Liver (tissue), 9 donors: ENCODE results near the gene HCRTR1. TPM values are rescaled to one million over a fixed set of nuclear protein-coding genes. Genes with fewer than 3 reads are reported as not detected.

ENCODE experiments used
- DNase-seq: peaks from one replicate; pipeline ENCODE4 v3.0.0-alpha.2; 2017; ENCODE audit warnings: low spot score
- H3K27ac ChIP-seq, 2 donors: one replicate each; pipeline ENCODE4 v1.7.0; 2013; ENCODE audit warnings: inconsistent platforms in 2 of 2, low read length in 2 of 2, control low read depth in 1 of 2, low read depth in 1 of 2, mild to moderate bottlenecking in 1 of 2
- H3K27me3 ChIP-seq, 4 donors: one replicate each; pipeline versions ENCODE4 v1.6.1 to v1.7.0; 2013; ENCODE audit warnings: low read length in 3 of 4, inconsistent platforms in 1 of 4, mild to moderate bottlenecking in 1 of 4, moderate library complexity in 1 of 4; ENCODE audit not compliant: control insufficient read depth in 4 of 4, insufficient read depth in 4 of 4
- H3K36me3 ChIP-seq, 4 donors: one replicate each; pipeline versions ENCODE4 v1.6.1 to v1.7.0; 2013; ENCODE audit warnings: low read length in 3 of 4, mild to moderate bottlenecking in 3 of 4, low read depth in 1 of 4, moderate library complexity in 1 of 4; ENCODE audit not compliant: control insufficient read depth in 4 of 4, insufficient read depth in 3 of 4
- H3K4me1 ChIP-seq, 4 donors: one replicate each; pipeline versions ENCODE4 v1.6.1 to v1.7.0; 2013; ENCODE audit warnings: low read length in 3 of 4, mild to moderate bottlenecking in 3 of 4, moderate library complexity in 1 of 4; ENCODE audit not compliant: control insufficient read depth in 4 of 4, insufficient read depth in 4 of 4
- H3K4me3 ChIP-seq, 3 donors: one replicate each; pipeline versions ENCODE4 v1.6.1 to v1.7.0; 2013; ENCODE audit warnings: low read length in 3 of 3, control low read depth in 1 of 3, low read depth in 1 of 3, mild to moderate bottlenecking in 1 of 3
- H3K9ac ChIP-seq, 2 donors: one replicate each; pipeline ENCODE4 v1.7.0; 2013; ENCODE audit warnings: low read length in 2 of 2, mild to moderate bottlenecking in 2 of 2, moderate library complexity in 2 of 2, control low read depth in 1 of 2, low read depth in 1 of 2
- H3K9me3 ChIP-seq, 4 donors: one replicate each; pipeline versions ENCODE4 v1.6.1 to v1.7.0; 2013; ENCODE audit warnings: low read length in 3 of 4; ENCODE audit not compliant: control insufficient read depth in 4 of 4
- EGR1 ChIP-seq, 2 donors: IDR thresholded peaks; 2 replicates each; pipeline ENCODE4 v1.6.1; 2016 to 2018; ENCODE audit warnings: antibody characterized with exemption in 2 of 2, low read depth in 2 of 2
- FOXA1 ChIP-seq: IDR thresholded peaks from 2 replicates; pipeline ENCODE4 v1.6.1; 2016; ENCODE audit warnings: antibody characterized with exemption
- FOXA2 ChIP-seq: IDR thresholded peaks from 2 replicates; pipeline ENCODE4 v1.6.1; 2016; ENCODE audit warnings: antibody characterized with exemption
- GABPA ChIP-seq, 2 donors: IDR thresholded peaks in 1 of 2; conservative IDR thresholded peaks in 1 of 2; 2 replicates each; pipeline ENCODE4 v1.6.1; 2016; ENCODE audit warnings: antibody characterized with exemption in 2 of 2, mild to moderate bottlenecking in 1 of 2, moderate library complexity in 1 of 2
- HNF4A ChIP-seq, 2 donors: conservative IDR thresholded peaks; 2 replicates each; pipeline ENCODE4 v1.6.1; 2016; ENCODE audit warnings: antibody characterized with exemption in 2 of 2, mild to moderate bottlenecking in 2 of 2
- HNF4G ChIP-seq: IDR thresholded peaks from 2 replicates; pipeline ENCODE4 v1.6.1; 2016; ENCODE audit warnings: antibody characterized with exemption
- JUND ChIP-seq, 2 donors: IDR thresholded peaks; 2 replicates each; pipeline ENCODE4 v1.6.1; 2016; ENCODE audit warnings: antibody characterized with exemption in 2 of 2
- NR2F2 ChIP-seq: IDR thresholded peaks from 2 replicates; pipeline ENCODE4 v1.6.1; 2016; ENCODE audit warnings: antibody characterized with exemption
- RAD21 ChIP-seq, 2 donors: IDR thresholded peaks; 2 replicates each; pipeline ENCODE4 v1.6.1; 2016; ENCODE audit warnings: antibody characterized with exemption in 2 of 2, mild to moderate bottlenecking in 2 of 2
- RXRA ChIP-seq, 2 donors: IDR thresholded peaks; 2 replicates each; pipeline ENCODE4 v1.6.1; 2017 to 2018; ENCODE audit warnings: antibody characterized with exemption in 2 of 2, mild to moderate bottlenecking in 1 of 2
- SP1 ChIP-seq: IDR thresholded peaks from 2 replicates; pipeline ENCODE4 v1.6.1; 2018; ENCODE audit warnings: antibody characterized with exemption, mild to moderate bottlenecking
- TAF1 ChIP-seq: conservative IDR thresholded peaks from 2 replicates; pipeline ENCODE4 v1.6.1; 2016; ENCODE audit warnings: antibody characterized with exemption, mild to moderate bottlenecking
- YY1 ChIP-seq: IDR thresholded peaks from 2 replicates; pipeline ENCODE4 v1.6.1; 2016; ENCODE audit warnings: antibody characterized with exemption, mild to moderate bottlenecking
- WGBS: extraction: QIAGEN DNeasy Blood & Tissue Kit; methylation state at CpG from one replicate; pipeline ENCODE4 v1.1.7; 2013; 5-methylcytosine and 5-hydroxymethylcytosine counted together
- polyA plus RNA-seq, 2 donors: library from polyadenylated mRNA; stranded (reverse) in 1 of 2; unstranded in 1 of 2; fragments of 200-250 nt in 1 of 2; fragments of >200 nt in 1 of 2; fragmentation: Nextera tagmentation in 1 of 2; extraction: Ambion mirVana in 1 of 2; gene quantifications; one replicate each; pipeline versions ENCODE4 v1.2.1 to v1.2.3, GENCODE V29; 2013 to 2015
- total RNA-seq, 2 donors: library from RNA; depleted of rRNA; stranded (reverse); fragments of >200 nt; gene quantifications; one replicate each; pipeline ENCODE4 v1.2.3, GENCODE V29; 2014
- TF ChIP-seq, protein P1 (sequence below): IDR thresholded peaks from 2 replicates; pipeline ENCODE4 v1.6.1; 2016; ENCODE audit warnings: antibody characterized with exemption, mild to moderate bottlenecking
- TF ChIP-seq, protein P2 (sequence below): fragments of 150-350 bp; IDR thresholded peaks from 2 replicates; pipeline ENCODE4 v1.5.1; 2017; ENCODE audit warnings: improper control_type of control experiment, low read depth, low read length; ENCODE audit not compliant: missing input control
- TF ChIP-seq, protein P3 (sequence below): IDR thresholded peaks from 2 replicates; pipeline ENCODE4 v1.6.1; 2016; ENCODE audit warnings: antibody characterized with exemption
- TF ChIP-seq, protein P4 (sequence below): IDR thresholded peaks from 2 replicates; pipeline ENCODE4 v1.6.1; 2016; ENCODE audit warnings: antibody characterized with exemption
- TF ChIP-seq, protein P5 (sequence below): IDR thresholded peaks from 2 replicates; pipeline ENCODE4 v1.6.1; 2016; ENCODE audit warnings: antibody characterized with exemption
- donor health status: healthy.
- donor health status: healthy.
- donor health status: healthy.
- donor health status: healthy.
- donor health status: healthy.

HCRTR1 gene
- total and polyA plus RNA-seq, 4 donors, result 0.06 TPM; not detected in 3

DNA sequence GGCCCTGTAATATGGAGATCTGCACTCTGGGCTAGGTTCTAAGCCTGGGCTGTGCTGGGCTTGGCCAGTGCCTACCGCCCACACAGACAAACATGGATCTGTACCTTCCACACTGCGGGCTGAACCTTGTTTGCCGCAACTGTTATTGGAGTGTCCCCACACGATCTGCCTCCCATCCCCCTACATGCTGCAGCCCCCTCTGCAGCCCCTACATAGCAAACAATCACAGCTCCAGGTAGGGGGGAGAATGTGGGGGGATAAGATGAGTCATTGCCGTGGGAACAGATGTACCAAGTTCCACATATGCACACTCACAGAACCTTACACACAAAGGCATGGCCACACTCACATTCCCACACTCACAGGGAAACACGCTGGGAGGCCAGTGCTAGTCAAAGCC, 2.1 kb upstream of the HCRTR1 start (continued):
- TF ChIP-seq, protein P1, sequence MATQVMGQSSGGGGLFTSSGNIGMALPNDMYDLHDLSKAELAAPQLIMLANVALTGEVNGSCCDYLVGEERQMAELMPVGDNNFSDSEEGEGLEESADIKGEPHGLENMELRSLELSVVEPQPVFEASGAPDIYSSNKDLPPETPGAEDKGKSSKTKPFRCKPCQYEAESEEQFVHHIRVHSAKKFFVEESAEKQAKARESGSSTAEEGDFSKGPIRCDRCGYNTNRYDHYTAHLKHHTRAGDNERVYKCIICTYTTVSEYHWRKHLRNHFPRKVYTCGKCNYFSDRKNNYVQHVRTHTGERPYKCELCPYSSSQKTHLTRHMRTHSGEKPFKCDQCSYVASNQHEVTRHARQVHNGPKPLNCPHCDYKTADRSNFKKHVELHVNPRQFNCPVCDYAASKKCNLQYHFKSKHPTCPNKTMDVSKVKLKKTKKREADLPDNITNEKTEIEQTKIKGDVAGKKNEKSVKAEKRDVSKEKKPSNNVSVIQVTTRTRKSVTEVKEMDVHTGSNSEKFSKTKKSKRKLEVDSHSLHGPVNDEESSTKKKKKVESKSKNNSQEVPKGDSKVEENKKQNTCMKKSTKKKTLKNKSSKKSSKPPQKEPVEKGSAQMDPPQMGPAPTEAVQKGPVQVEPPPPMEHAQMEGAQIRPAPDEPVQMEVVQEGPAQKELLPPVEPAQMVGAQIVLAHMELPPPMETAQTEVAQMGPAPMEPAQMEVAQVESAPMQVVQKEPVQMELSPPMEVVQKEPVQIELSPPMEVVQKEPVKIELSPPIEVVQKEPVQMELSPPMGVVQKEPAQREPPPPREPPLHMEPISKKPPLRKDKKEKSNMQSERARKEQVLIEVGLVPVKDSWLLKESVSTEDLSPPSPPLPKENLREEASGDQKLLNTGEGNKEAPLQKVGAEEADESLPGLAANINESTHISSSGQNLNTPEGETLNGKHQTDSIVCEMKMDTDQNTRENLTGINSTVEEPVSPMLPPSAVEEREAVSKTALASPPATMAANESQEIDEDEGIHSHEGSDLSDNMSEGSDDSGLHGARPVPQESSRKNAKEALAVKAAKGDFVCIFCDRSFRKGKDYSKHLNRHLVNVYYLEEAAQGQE, result no peak
- TF ChIP-seq TAF1 (no peak), HNF4A (conservative IDR thresholded peaks at IDR 0.05) (no peak)

DNA sequence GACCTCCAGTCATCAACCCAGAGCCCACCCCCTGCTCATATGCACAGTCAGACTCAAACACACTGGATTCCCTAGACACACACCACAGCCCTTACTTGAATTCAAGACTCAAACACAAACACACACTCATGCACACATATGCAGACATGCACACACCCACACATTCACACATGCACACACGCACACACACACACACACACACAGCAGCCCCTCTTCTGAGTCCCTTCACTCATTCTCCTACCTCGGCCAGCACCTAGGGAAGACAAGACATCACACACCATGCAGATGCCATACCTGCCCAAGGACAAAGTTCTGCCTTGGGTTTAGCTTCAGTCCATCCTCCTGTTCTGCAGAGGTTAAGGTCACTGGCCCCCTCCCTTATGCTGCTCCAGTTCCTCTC, 1.6 kb upstream of the HCRTR1 start:
- H3K4me3 ChIP-seq, result no peak overlapping the region
- no peak overlapping the region for H3K9ac ChIP-seq
- H3K9me3 ChIP-seq, result no peaks in the 10 kb centered on the region
- peaks cover 0 to 5% (median 2%) of the 10 kb centered on the region in 4 donors for H3K4me1 ChIP-seq
- H3K36me3 ChIP-seq, result no peaks in the 10 kb centered on the region
- 63% methylated on average over 2 of the region's 2 CpGs for whole genome bisulfite sequencing
- H3K27me3 ChIP-seq, result peaks cover 0 to 9% (median 1%) of the 10 kb centered on the region in 4 donors
- no peak for DNase-seq
- no peak overlapping the region for H3K27ac ChIP-seq
- TF ChIP-seq, protein P2, sequence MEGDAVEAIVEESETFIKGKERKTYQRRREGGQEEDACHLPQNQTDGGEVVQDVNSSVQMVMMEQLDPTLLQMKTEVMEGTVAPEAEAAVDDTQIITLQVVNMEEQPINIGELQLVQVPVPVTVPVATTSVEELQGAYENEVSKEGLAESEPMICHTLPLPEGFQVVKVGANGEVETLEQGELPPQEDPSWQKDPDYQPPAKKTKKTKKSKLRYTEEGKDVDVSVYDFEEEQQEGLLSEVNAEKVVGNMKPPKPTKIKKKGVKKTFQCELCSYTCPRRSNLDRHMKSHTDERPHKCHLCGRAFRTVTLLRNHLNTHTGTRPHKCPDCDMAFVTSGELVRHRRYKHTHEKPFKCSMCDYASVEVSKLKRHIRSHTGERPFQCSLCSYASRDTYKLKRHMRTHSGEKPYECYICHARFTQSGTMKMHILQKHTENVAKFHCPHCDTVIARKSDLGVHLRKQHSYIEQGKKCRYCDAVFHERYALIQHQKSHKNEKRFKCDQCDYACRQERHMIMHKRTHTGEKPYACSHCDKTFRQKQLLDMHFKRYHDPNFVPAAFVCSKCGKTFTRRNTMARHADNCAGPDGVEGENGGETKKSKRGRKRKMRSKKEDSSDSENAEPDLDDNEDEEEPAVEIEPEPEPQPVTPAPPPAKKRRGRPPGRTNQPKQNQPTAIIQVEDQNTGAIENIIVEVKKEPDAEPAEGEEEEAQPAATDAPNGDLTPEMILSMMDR, result no peak
- TF ChIP-seq RXRA (IDR thresholded peaks at IDR 0.05) (no peak), HNF4G (no peak), FOXA2 (no peak), NR2F2 (no peak), HNF4A (conservative IDR thresholded peaks at IDR 0.05) (no peak), RAD21 (IDR thresholded peaks at IDR 0.05) (no peak), YY1 (no peak), EGR1 (IDR thresholded peaks at IDR 0.05; ENCODE audit: low read depth in 2 of 2) (no peak), FOXA1 (no peak), GABPA (IDR thresholded peaks at IDR 0.05 in 1 of 2, conservative IDR thresholded peaks at IDR 0.05 in 1 of 2) (no peak), SP1 (no peak), TAF1 (no peak), JUND (IDR thresholded peaks at IDR 0.05) (no peak)
- TF ChIP-seq, protein P3, sequence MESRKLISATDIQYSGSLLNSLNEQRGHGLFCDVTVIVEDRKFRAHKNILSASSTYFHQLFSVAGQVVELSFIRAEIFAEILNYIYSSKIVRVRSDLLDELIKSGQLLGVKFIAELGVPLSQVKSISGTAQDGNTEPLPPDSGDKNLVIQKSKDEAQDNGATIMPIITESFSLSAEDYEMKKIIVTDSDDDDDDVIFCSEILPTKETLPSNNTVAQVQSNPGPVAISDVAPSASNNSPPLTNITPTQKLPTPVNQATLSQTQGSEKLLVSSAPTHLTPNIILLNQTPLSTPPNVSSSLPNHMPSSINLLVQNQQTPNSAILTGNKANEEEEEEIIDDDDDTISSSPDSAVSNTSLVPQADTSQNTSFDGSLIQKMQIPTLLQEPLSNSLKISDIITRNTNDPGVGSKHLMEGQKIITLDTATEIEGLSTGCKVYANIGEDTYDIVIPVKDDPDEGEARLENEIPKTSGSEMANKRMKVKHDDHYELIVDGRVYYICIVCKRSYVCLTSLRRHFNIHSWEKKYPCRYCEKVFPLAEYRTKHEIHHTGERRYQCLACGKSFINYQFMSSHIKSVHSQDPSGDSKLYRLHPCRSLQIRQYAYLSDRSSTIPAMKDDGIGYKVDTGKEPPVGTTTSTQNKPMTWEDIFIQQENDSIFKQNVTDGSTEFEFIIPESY, result no peak
- TF ChIP-seq, protein P1, result no peak
- TF ChIP-seq, protein P4, sequence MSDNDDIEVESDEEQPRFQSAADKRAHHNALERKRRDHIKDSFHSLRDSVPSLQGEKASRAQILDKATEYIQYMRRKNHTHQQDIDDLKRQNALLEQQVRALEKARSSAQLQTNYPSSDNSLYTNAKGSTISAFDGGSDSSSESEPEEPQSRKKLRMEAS, result no peak
- TF ChIP-seq, protein P5, sequence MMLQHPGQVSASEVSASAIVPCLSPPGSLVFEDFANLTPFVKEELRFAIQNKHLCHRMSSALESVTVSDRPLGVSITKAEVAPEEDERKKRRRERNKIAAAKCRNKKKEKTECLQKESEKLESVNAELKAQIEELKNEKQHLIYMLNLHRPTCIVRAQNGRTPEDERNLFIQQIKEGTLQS, result no peak
